Neural cell (in vitro differentiated cells): Measurements from ENCODE around the gene BNC1.

Experiments used
- CTCF ChIP-seq: fragments of 450-650 bp; IDR thresholded peaks from 2 replicates; pipeline ENCODE4 v1.5.1; 2014; ENCODE audit warnings: antibody characterized with exemption, mild to moderate bottlenecking, moderate library complexity; ENCODE audit not compliant: poor library complexity, severe bottlenecking
- EZH2 ChIP-seq: fragments of 200-600, 300-800 bp; shearing (Covaris generic), sonication (generic); IDR thresholded peaks from 2 replicates; pipeline ENCODE4 v1.6.1; 2014; ENCODE audit warnings: antibody characterized with exemption, low read length, borderline replicate concordance, mild to moderate bottlenecking; ENCODE audit not compliant: insufficient read depth, poor library complexity, severe bottlenecking
- POLR2AphosphoS5 ChIP-seq: IDR thresholded peaks from 2 replicates; pipeline ENCODE4 v1.6.1; 2012
- RAD21 ChIP-seq: fragments of 450-650 bp; conservative IDR thresholded peaks from 2 replicates; pipeline ENCODE4 v1.6.1; 2014; ENCODE audit warnings: antibody characterized with exemption, mild to moderate bottlenecking, moderate library complexity
- TF ChIP-seq, protein P1 (sequence below): IDR thresholded peaks from 2 replicates; pipeline ENCODE4 v1.6.1; 2012; ENCODE audit warnings: borderline replicate concordance

DNA sequence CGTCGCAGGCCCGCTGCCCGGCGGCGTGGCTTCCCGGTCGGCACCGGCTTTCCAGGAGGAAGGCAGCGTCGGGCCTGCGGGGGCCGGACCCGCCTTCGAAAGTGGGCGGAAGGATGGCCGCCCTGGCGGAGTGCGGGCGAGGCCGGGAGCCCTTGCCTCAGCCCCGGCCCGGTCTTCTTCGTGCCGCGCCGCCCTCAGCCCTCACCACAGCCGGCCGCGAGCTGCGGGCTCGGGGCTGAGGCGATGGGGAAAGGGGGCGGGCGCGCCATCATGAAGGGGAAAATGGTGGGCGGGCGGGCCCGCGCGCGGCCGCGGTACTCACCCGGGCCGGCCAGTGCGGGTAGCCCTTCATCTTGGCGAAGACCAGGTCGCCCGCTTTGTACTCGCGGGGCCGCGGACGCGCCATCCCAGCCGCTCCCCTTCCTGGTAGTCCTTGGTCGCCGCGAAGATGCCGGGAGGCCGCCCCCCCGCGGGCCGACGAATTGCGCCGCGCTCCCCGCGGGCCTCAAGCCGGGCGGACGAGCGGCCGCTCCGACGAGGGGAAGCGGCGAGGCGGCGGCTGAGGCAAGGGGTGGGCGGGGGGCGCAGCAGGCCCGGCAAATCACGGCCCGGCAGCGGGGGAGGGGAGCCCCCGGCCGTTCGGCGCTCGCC is 77.3 kb downstream of the BNC1 start:
- TF ChIP-seq CTCF (no peak), EZH2 (no peak), POLR2AphosphoS5 (peak; percentile 4), RAD21 (no peak)
- TF ChIP-seq, protein P1, sequence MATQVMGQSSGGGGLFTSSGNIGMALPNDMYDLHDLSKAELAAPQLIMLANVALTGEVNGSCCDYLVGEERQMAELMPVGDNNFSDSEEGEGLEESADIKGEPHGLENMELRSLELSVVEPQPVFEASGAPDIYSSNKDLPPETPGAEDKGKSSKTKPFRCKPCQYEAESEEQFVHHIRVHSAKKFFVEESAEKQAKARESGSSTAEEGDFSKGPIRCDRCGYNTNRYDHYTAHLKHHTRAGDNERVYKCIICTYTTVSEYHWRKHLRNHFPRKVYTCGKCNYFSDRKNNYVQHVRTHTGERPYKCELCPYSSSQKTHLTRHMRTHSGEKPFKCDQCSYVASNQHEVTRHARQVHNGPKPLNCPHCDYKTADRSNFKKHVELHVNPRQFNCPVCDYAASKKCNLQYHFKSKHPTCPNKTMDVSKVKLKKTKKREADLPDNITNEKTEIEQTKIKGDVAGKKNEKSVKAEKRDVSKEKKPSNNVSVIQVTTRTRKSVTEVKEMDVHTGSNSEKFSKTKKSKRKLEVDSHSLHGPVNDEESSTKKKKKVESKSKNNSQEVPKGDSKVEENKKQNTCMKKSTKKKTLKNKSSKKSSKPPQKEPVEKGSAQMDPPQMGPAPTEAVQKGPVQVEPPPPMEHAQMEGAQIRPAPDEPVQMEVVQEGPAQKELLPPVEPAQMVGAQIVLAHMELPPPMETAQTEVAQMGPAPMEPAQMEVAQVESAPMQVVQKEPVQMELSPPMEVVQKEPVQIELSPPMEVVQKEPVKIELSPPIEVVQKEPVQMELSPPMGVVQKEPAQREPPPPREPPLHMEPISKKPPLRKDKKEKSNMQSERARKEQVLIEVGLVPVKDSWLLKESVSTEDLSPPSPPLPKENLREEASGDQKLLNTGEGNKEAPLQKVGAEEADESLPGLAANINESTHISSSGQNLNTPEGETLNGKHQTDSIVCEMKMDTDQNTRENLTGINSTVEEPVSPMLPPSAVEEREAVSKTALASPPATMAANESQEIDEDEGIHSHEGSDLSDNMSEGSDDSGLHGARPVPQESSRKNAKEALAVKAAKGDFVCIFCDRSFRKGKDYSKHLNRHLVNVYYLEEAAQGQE, result no peak
